GM23248 (cell line): ENCODE results near the gene RGMA. TPM values are rescaled to one million over a fixed set of nuclear protein-coding genes. Genes with fewer than 3 reads are reported as not detected.

ENCODE experiments used
- DNase-seq: peaks from one replicate; pipeline ENCODE4 v3.0.0-alpha.2; 2015
- H2AFZ ChIP-seq: fragments of 200-600 bp; sonication (generic); 2 replicates; pipeline ENCODE4 v1.6.1; 2016; ENCODE audit warnings: antibody characterized with exemption
- H3F3A ChIP-seq: fragments of 200-600 bp; sonication (generic); 2 replicates; pipeline ENCODE4 v1.6.1; 2016; ENCODE audit warnings: mild to moderate bottlenecking, antibody characterized with exemption, mixed run types; ENCODE audit not compliant: insufficient read depth
- H3K27ac ChIP-seq: fragments of 200-600 bp; sonication (generic); 2 replicates; pipeline ENCODE4 v1.5.1; 2016; ENCODE audit warnings: mild to moderate bottlenecking
- H3K27me3 ChIP-seq: fragments of 200-600 bp; sonication (generic); replicated peaks from 2 replicates; pipeline ENCODE4 v1.6.1; 2016; ENCODE audit warnings: mild to moderate bottlenecking; ENCODE audit not compliant: insufficient read depth
- H3K36me3 ChIP-seq: fragments of 200-600 bp; sonication (generic); 2 replicates; pipeline ENCODE4 v1.6.1; 2016; ENCODE audit warnings: low read depth, mild to moderate bottlenecking
- H3K4me1 ChIP-seq: fragments of 200-600 bp; sonication (generic); 2 replicates; pipeline ENCODE4 v1.6.1; 2016; ENCODE audit warnings: mild to moderate bottlenecking; ENCODE audit not compliant: insufficient read depth
- H3K4me2 ChIP-seq: fragments of 200-600 bp; sonication (generic); one replicate; pipeline ENCODE4 v1.6.1; 2016; ENCODE audit warnings: mild to moderate bottlenecking; ENCODE audit not compliant: unreplicated experiment
- H3K4me3 ChIP-seq: fragments of 200-600 bp; sonication (generic); 2 replicates; pipeline ENCODE4 v1.5.1; 2016; ENCODE audit warnings: mild to moderate bottlenecking
- H3K79me2 ChIP-seq: fragments of 200-600 bp; sonication (generic); 2 replicates; pipeline ENCODE4 v1.6.1; 2016; ENCODE audit warnings: mild to moderate bottlenecking; ENCODE audit not compliant: insufficient read depth
- H3K9ac ChIP-seq: fragments of 200-600 bp; sonication (generic); 2 replicates; pipeline ENCODE4 v1.6.1; 2016; ENCODE audit warnings: mild to moderate bottlenecking
- H3K9me2 ChIP-seq: fragments of 200-600 bp; sonication (generic); 2 replicates; pipeline ENCODE4 v1.6.1; 2016; ENCODE audit warnings: mixed run types, mild to moderate bottlenecking, moderate library complexity; ENCODE audit not compliant: insufficient read depth
- H3K9me3 ChIP-seq: fragments of 200-600 bp; sonication (generic); one replicate; pipeline ENCODE4 v1.6.1; 2017; ENCODE audit warnings: low read depth
- H4K20me1 ChIP-seq: fragments of 200-600 bp; sonication (generic); 2 replicates; pipeline ENCODE4 v1.6.0; 2016; ENCODE audit not compliant: insufficient read depth
- EZH2 ChIP-seq: fragments of 200-600 bp; sonication (generic); IDR thresholded peaks from 2 replicates; pipeline ENCODE4 v1.6.1; 2018; ENCODE audit warnings: antibody characterized with exemption, mild to moderate bottlenecking; ENCODE audit not compliant: insufficient read depth, poor library complexity, severe bottlenecking
- EZH2phosphoT487 ChIP-seq: fragments of 200-600 bp; sonication (generic); IDR thresholded peaks from 2 replicates; pipeline ENCODE4 v1.6.1; 2018; ENCODE audit warnings: antibody characterized with exemption, moderate library complexity, mild to moderate bottlenecking, low read depth; ENCODE audit not compliant: insufficient read depth
- WGBS, 2 experiments: methylation state at CpG; one replicate each; pipeline ENCODE4 v1.1.6; 2015 to 2017; ENCODE audit warnings: low lambda C conversion rate in 2 of 2, low coverage in 1 of 2; ENCODE audit errors: missing lambda C conversion rate in 2 of 2; 5-methylcytosine and 5-hydroxymethylcytosine counted together
- in situ Hi-C: fragments of 300-500 bp; cut with MboI; formaldehyde crosslinking; loops from 2 replicates; pipeline ENCODE4 v1.15.0; 2020
- polyA plus RNA-seq: library from polyadenylated mRNA; unstranded; fragments of >200 nt; fragmentation: Nextera tagmentation; extraction: Ambion mirVana; gene quantifications from 2 replicates; pipeline ENCODE4 v1.2.1, GENCODE V29; 2016
- total RNA-seq: library from RNA; depleted of rRNA; stranded (reverse); fragments of >200 nt; shearing (Covaris generic); gene quantifications from 2 replicates; pipeline ENCODE4 v1.2.3, GENCODE V29; 2014

The RGMA gene
- total and polyA plus RNA-seq, 2 experiments from 2014 or later: 0.76 to 0.84 TPM

DNA sequence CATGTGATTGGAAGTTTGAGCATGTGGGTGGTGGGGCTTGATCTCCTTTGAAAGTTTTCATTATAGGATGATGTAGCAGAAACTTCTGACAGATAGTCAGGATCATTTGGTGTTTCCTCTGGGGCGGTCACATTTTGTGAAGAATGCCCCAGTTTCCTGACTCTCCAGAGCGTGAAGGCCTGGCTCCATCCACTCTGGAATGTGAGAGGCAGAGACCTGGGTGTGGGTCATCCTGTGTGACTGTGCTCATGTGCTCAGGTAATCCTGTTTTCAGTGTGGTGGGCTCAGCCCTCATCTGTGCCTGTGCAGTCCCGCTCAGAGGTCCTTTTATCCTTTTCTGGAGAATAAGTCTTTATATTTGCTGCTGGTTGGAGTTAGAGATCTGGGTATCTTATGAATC, 81.0 kb downstream of the RGMA start:
- Histone ChIP-seq H3K27me3 (no peaks in the 10 kb centered on the region), H3F3A (peaks cover 52% of the 10 kb centered on the region), H3K36me3 (peaks cover 89% of the 10 kb centered on the region), H2AFZ (no peak overlapping the region), H3K79me2 (peaks cover 96% of the 10 kb centered on the region), H3K9me3 (no peaks in the 10 kb centered on the region), H3K4me1 (no peaks in the 10 kb centered on the region), H4K20me1 (no peaks in the 10 kb centered on the region), H3K9ac (no peak overlapping the region), H3K9me2 (no peaks in the 10 kb centered on the region), H3K4me2 (no peak overlapping the region), H3K4me3 (no peak overlapping the region), H3K27ac (no peak overlapping the region)
- no peak for DNase-seq
- WGBS, 2 experiments: 95 to 97% methylated on average over 3 of the region's 3 CpGs
- in situ Hi-C loops: no loop called here
- no peak for TF ChIP-seq EZH2
- no peak for TF ChIP-seq EZH2phosphoT487

DNA sequence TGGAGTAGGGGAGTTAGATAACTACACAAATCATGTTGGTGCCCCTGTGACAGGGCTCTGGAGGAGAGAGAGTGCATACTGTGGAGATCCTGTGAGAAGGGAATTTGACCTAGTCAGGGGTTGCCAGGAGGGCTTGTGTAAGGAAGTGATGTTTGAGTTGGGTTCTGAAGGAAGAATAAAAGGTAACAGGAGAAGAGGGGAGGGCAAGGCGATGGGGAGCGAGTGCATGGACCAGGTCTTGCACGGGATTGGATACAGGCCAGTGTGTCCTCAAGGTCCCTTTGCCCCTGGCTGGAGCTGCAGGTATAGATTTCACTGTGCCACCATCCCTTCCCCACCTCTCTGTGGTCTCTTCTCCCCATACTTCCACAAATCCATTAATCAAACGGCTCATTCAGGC, 83.9 kb downstream of the RGMA start:
- no peak for TF ChIP-seq EZH2phosphoT487
- TF ChIP-seq EZH2: no peak
- H2AFZ ChIP-seq: no peak overlapping the region
- H3K9ac ChIP-seq: no peak overlapping the region
- no peak overlapping the region for H3K4me3 ChIP-seq
- in situ Hi-C loops: no loop called here
- no peak overlapping the region for H3K4me2 ChIP-seq
- no peaks in the 10 kb centered on the region for H3K4me1 ChIP-seq
- H3K27ac ChIP-seq: peak overlapping the region; percentile 19; the same call in 1 of the 2 replicates
- no peaks in the 10 kb centered on the region for H3K27me3 ChIP-seq
- DNase-seq: no peak
- H3K36me3 ChIP-seq: peaks cover 89% of the 10 kb centered on the region
- H3K79me2 ChIP-seq: peaks cover 96% of the 10 kb centered on the region
- H3K9me3 ChIP-seq: no peaks in the 10 kb centered on the region
- peaks cover 63% of the 10 kb centered on the region for H3F3A ChIP-seq
- no peaks in the 10 kb centered on the region for H3K9me2 ChIP-seq
- H4K20me1 ChIP-seq: no peaks in the 10 kb centered on the region
- 67 to 71% methylated on average over 4 of the region's 4 CpGs for whole genome bisulfite sequencing, 2 experiments

DNA sequence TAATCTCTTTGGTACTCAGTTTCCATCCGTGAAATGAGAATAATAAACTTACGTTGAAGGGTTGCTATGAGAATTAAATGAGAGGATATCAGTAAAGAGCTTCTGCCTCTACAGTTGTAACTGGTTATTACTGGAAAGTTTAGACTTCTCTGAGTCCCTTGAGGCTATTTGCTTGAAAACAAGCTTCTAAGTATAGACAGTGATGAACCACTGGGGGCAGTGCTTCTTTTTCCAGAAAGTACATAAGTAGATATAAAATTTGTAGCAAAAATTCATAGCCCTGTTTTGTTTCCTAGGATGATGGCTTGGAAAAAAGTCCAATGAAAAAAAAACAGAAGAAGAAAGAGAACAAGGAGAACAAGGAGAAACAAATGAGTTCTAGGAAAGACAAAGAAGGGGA, 87.1 kb downstream of the RGMA start:
- Histone ChIP-seq H3K4me3 (no peak overlapping the region), H3K27ac (no peak overlapping the region), H3K9ac (no peak overlapping the region), H3K4me1 (no peaks in the 10 kb centered on the region), H3K79me2 (peaks cover 93% of the 10 kb centered on the region), H3K4me2 (no peak overlapping the region), H3F3A (peaks cover 55% of the 10 kb centered on the region), H4K20me1 (no peaks in the 10 kb centered on the region), H3K9me2 (no peaks in the 10 kb centered on the region), H3K27me3 (no peaks in the 10 kb centered on the region), H3K36me3 (peaks cover 90% of the 10 kb centered on the region), H3K9me3 (no peaks in the 10 kb centered on the region), H2AFZ (no peak overlapping the region)
- in situ Hi-C loops: no loop called here
- WGBS, 2 experiments: 93 to 99% methylated on average over 2 of the region's 2 CpGs
- peak; percentile 32 for DNase-seq
- TF ChIP-seq EZH2 (no peak), EZH2phosphoT487 (no peak)

DNA sequence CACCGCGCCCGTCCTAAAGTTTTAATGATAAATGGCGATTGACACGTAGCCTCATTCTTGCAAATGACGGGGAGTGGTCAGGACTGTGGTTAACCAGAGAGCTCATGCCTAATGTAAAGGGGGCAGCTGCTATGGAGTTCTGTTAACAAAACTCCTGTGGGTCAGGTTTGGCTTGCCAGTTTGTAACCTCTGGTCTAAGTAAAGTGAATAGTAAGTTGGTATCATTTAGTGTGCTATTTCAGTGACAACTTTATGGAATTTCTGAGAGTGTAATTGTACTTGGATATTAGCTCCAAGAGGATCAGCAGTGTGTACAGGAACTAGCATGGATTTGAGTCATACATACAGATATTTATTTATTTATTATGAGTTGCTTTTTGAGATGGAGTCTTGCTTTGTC, 87.9 kb downstream of the RGMA start:
- H3K4me3 ChIP-seq: no peak overlapping the region
- no peaks in the 10 kb centered on the region for H3K9me2 ChIP-seq
- H3K4me2 ChIP-seq: no peak overlapping the region
- no peaks in the 10 kb centered on the region for H4K20me1 ChIP-seq
- peaks cover 89% of the 10 kb centered on the region for H3K36me3 ChIP-seq
- no peak overlapping the region for H3K27ac ChIP-seq
- no peak for TF ChIP-seq EZH2
- TF ChIP-seq EZH2phosphoT487: no peak
- no peaks in the 10 kb centered on the region for H3K9me3 ChIP-seq
- DNase-seq: no peak
- H2AFZ ChIP-seq: no peak overlapping the region
- peaks cover 93% of the 10 kb centered on the region for H3K79me2 ChIP-seq
- in situ Hi-C loops: no loop called here
- no peaks in the 10 kb centered on the region for H3K27me3 ChIP-seq
- no peak overlapping the region for H3K9ac ChIP-seq
- no peaks in the 10 kb centered on the region for H3K4me1 ChIP-seq
- H3F3A ChIP-seq: peaks cover 54% of the 10 kb centered on the region
- 98 to 100% methylated on average over 6 of the region's 6 CpGs for WGBS, 2 experiments

DNA sequence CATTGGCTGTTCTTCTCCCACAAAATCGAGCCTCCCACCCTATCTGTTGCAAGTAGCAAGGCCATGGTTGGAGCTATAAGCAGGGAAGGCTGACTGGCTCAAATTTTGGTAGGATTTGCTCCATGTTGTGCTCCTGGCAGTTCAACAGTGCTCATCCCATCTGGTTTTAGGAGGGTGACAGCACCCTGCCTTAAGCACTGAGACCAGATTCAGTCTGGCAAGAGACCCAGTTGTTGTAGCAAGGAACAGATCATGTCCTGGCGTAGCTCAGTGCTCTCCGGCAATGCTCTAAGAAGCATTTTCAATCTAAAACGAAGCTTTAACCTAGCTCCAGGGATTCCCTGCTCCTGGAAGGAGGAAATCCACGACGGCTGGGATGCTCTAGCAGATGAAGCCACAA, 91.2 kb downstream of the RGMA start:
- Histone ChIP-seq H3K36me3 (peaks cover 91% of the 10 kb centered on the region), H2AFZ (no peak overlapping the region), H3K4me3 (no peak overlapping the region), H3K4me2 (no peak overlapping the region), H3K27me3 (no peaks in the 10 kb centered on the region), H4K20me1 (no peaks in the 10 kb centered on the region), H3F3A (peaks cover 58% of the 10 kb centered on the region), H3K79me2 (peaks cover 95% of the 10 kb centered on the region), H3K27ac (no peak overlapping the region), H3K9me3 (no peaks in the 10 kb centered on the region), H3K9me2 (no peaks in the 10 kb centered on the region), H3K9ac (no peak overlapping the region), H3K4me1 (no peaks in the 10 kb centered on the region)
- TF ChIP-seq EZH2phosphoT487: no peak
- TF ChIP-seq EZH2: no peak
- no peak for DNase-seq
- in situ Hi-C loops: no loop called here
- WGBS, 2 experiments: 75 to 86% methylated on average over 6 of the region's 6 CpGs
